ENCODE measurements around the gene VCP. TPM values are rescaled to one million over a fixed set of nuclear protein-coding genes. Genes with fewer than 3 reads are reported as not detected.
"Not testable (repeated sequence)": the region's sequence is repeated elsewhere in the genome, so short reads cannot be mapped to it uniquely, and the experiment has no call there.

Gene VCP
- total and polyA plus RNA-seq, 9 donors = 152 to 198 (median 181) TPM

GRCh38 chr9:35026671-35027070 lies 45.8 kb downstream of the VCP start:
- WGBS (ENCODE audit: insufficient coverage) = 100% methylated on average over 1 of the region's 3 CpGs
- Histone ChIP-seq H3K27ac (ENCODE audit: low read length) (no peak overlapping the region), H3K27me3 (ENCODE audit: control insufficient read depth, insufficient read depth, low read length) (no peaks in the 10 kb centered on the region), H3K36me3 (ENCODE audit: control insufficient read depth, insufficient read depth, low read length) (no peaks in the 10 kb centered on the region), H3K4me3 (ENCODE audit: low read length) (no peak overlapping the region), H3K4me1 (ENCODE audit: control insufficient read depth, insufficient read depth, low read length) (no peaks in the 10 kb centered on the region), H3K9me3 (replicated peaks; ENCODE audit: control insufficient read depth, low read depth, low read length) (no peaks in the 10 kb centered on the region)
- DNase-seq = no peak

GRCh38 chr9:35023443-35023842 lies 49.0 kb downstream of the VCP start:
- not testable (repeated sequence) for H3K27ac ChIP-seq (ENCODE audit: low read length); H3K4me3 ChIP-seq (ENCODE audit: low read length); H3K27me3 ChIP-seq (ENCODE audit: control insufficient read depth, insufficient read depth, low read length); H3K4me1 ChIP-seq (ENCODE audit: control insufficient read depth, insufficient read depth, low read length); DNase-seq; H3K36me3 ChIP-seq (ENCODE audit: control insufficient read depth, insufficient read depth, low read length); H3K9me3 ChIP-seq (replicated peaks; ENCODE audit: control insufficient read depth, low read depth, low read length)
- 25% methylated on average over 5 of the region's 5 CpGs for WGBS (ENCODE audit: insufficient coverage)

GRCh38 chr9:35014517-35014916 lies 57.9 kb downstream of the VCP start:
- no peak overlapping the region for H3K4me3 ChIP-seq (ENCODE audit: low read length)
- DNase-seq = no peak
- peaks cover 8% of the 10 kb centered on the region for H3K9me3 ChIP-seq (replicated peaks; ENCODE audit: control insufficient read depth, low read depth, low read length)
- WGBS (ENCODE audit: insufficient coverage) = no CpG with 5 or more reads among the region's 2 CpGs
- no peaks in the 10 kb centered on the region for H3K27me3 ChIP-seq (ENCODE audit: control insufficient read depth, insufficient read depth, low read length)
- H3K36me3 ChIP-seq (ENCODE audit: control insufficient read depth, insufficient read depth, low read length) = no peaks in the 10 kb centered on the region
- no peak overlapping the region for H3K27ac ChIP-seq (ENCODE audit: low read length)
- no peaks in the 10 kb centered on the region for H3K4me1 ChIP-seq (ENCODE audit: control insufficient read depth, insufficient read depth, low read length)

GRCh38 chr9:35010351-35010958 lies 62.0 kb downstream of the VCP start:
- no peak for DNase-seq
- H3K9me3 ChIP-seq (replicated peaks; ENCODE audit: control insufficient read depth, low read depth, low read length) = peaks cover 8% of the 10 kb centered on the region
- H3K27me3 ChIP-seq (ENCODE audit: control insufficient read depth, insufficient read depth, low read length) = no peaks in the 10 kb centered on the region
- 85% methylated on average over 2 of the region's 3 CpGs for WGBS (ENCODE audit: insufficient coverage)
- no peak overlapping the region for H3K4me3 ChIP-seq (ENCODE audit: low read length)
- H3K27ac ChIP-seq (ENCODE audit: low read length) = no peak overlapping the region
- no peaks in the 10 kb centered on the region for H3K4me1 ChIP-seq (ENCODE audit: control insufficient read depth, insufficient read depth, low read length)
- no peaks in the 10 kb centered on the region for H3K36me3 ChIP-seq (ENCODE audit: control insufficient read depth, insufficient read depth, low read length)

Other genes starting within 250 kb of the VCP start
- 0.09 TPM for gene PHF24, start 114.3 kb downstream of the VCP start, total RNA-seq
- gene PHF24, start 114.3 kb downstream of the VCP start, polyA plus RNA-seq (ENCODE audit: insufficient read depth in 1 of 8, insufficient read length in 8 of 8, low replicate concordance in 1 of 8) = under 1 TPM; 0.06 to 0.54 (median 0.13) TPM
- gene DNAJB5, start 82.9 kb downstream of the VCP start, total RNA-seq = 17.8 TPM
- 10 to 100 TPM; 27.6 to 51.5 (median 34.8) TPM for gene DNAJB5, start 82.9 kb downstream of the VCP start, polyA plus RNA-seq (ENCODE audit: insufficient read depth in 1 of 8, insufficient read length in 8 of 8, low replicate concordance in 1 of 8)
- gene FANCG, start 7.3 kb upstream of the VCP start, total RNA-seq = 23.1 TPM
- 10 to 100 TPM; 25.1 to 34.5 (median 31.1) TPM for gene FANCG, start 7.3 kb upstream of the VCP start, polyA plus RNA-seq (ENCODE audit: insufficient read depth in 1 of 8, insufficient read length in 8 of 8, low replicate concordance in 1 of 8)
- 9.1 TPM for gene PIGO, start 24.0 kb upstream of the VCP start, total RNA-seq
- gene PIGO, start 24.0 kb upstream of the VCP start, polyA plus RNA-seq (ENCODE audit: insufficient read depth in 1 of 8, insufficient read length in 8 of 8, low replicate concordance in 1 of 8) = 10 to 100 TPM; 10.1 to 16.0 (median 14.0) TPM
- 77.7 TPM for gene STOML2, start 30.5 kb upstream of the VCP start, total RNA-seq
- gene STOML2, start 30.5 kb upstream of the VCP start, polyA plus RNA-seq (ENCODE audit: insufficient read depth in 1 of 8, insufficient read length in 8 of 8, low replicate concordance in 1 of 8) = 10 to 100 TPM; 73.0 to 81.2 (median 78.1) TPM
- gene ATOSB, start 43.2 kb upstream of the VCP start, total RNA-seq = 6.4 TPM
- 10 to 100 TPM in 7 of 8 donors, 1 to 10 TPM in 1; 9.7 to 12.5 (median 11.6) TPM for gene ATOSB, start 43.2 kb upstream of the VCP start, polyA plus RNA-seq (ENCODE audit: insufficient read depth in 1 of 8, insufficient read length in 8 of 8, low replicate concordance in 1 of 8)
- gene UNC13B, start 89.4 kb upstream of the VCP start, total RNA-seq = 14.6 TPM
- 10 to 100 TPM; 12.0 to 23.5 (median 15.7) TPM for gene UNC13B, start 89.4 kb upstream of the VCP start, polyA plus RNA-seq (ENCODE audit: insufficient read depth in 1 of 8, insufficient read length in 8 of 8, low replicate concordance in 1 of 8)

Data from muscle of leg (tissue), 11 donors.